Testis (tissue), 2 donors: ENCODE measurements around the gene ROS1.

ENCODE experiments used
- CTCF ChIP-seq, 3 experiments: fragments of 450-650 bp in 2 of 3; fragments of 200-600 bp in 1 of 3; sonication (generic) in 1 of 3; IDR thresholded peaks; one replicate each; pipeline ENCODE4 v1.5.1; 2016 to 2019; ENCODE audit warnings: antibody characterized with exemption in 3 of 3, mild to moderate bottlenecking in 2 of 3, moderate library complexity in 1 of 3
- POLR2A ChIP-seq: fragments of 450-650 bp; IDR thresholded peaks from one replicate; pipeline ENCODE4 v1.6.1; 2017; ENCODE audit warnings: antibody characterized with exemption, mild to moderate bottlenecking, moderate library complexity

DNA sequence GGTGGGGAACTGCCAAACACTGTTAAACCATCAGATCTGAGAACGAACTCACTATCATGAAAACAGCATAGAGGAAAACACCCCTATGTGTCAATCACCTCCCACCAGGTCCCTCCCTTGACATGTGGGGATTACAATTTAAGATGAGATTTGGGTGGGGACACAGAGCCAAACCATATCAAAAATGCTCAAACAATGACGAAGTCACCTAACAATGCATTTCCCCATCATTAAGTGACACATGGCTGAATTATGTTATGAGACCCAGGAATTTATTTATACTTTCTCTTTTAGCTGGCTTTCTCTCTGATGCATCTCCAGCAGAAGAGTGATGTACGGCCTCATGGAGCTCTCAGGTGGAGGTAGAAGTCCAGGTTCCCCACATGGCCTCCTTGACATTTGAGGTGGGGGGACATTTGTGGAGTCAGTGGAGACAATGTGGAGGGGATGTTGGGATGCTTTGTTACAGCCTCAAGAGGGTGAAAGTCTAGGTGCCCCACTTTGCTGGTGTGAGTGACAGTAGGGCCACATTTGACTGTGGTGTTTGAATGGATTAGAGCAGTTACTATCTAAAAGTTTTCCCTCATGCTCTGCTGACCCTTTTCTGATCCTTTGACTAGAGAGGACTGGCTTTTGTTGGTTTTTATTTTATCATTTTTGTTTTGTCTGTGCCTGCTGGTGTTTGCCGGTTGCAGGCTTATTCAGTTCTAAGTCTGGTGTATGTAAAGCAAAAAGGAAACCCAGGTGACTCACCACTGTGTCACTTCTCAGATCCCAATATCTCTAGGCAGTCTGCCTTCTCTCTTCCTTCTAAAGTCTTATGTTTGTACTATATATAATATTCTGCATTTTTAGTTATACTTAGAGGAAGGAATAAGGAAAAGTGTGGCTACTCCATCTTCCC is 38.3 kb upstream of the ROS1 start:
- TF ChIP-seq CTCF (IDR thresholded peaks at IDR 0.05) (no peak), POLR2A (no peak)
